ENCODE measurements around the gene NDUFS7.
A peak's percentile ranks its signal among the peaks of the same experiment; 100 is the strongest.

DNA sequence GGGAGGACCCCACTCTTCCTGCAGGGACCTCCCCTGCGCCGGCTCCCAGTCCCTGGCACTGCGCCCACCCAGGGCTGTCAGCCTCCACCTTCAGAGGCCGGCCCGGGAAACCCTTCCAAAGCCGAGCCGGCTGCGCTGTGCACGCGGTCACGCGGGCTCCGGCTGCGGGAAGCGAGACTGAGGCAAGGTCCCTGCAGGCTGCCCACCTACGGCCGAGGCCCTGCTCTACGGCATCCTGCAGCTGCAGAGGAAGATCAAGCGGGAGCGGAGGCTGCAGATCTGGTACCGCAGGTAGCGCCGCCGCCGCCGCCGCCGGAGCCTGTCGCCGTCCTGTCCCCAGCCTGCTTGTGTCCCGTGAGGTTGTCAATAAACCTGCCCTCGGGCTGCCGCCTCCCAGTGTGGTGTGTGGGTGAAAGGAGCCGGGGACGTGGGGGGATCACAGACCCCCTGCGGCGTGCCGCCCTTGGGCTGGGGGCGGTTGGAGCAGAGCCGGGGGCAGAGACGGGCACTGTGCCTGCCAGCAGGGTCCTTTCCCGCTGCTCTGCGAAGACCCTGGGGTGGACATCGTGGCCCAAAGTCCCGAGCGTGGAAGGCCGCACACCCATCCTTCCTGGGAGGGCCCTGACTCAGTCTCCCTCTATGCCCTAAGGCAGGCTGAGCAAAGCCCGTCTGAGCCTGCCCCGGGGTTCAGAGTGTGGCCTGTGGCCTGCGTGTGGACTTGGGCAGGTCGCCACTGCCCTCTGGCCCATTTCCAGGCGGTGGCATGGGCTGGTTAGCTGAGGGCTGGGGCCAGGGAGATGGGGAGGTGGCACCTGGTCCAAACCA, 11.7 kb downstream of the NDUFS7 start:
- TF ChIP-seq EP300 (IDR thresholded peaks at IDR 0.05; ENCODE audit: borderline replicate concordance in 1 of 2, control insufficient read depth in 1 of 2, low read depth in 2 of 2, low read length in 2 of 2): no peak
- TF ChIP-seq, protein P1, sequence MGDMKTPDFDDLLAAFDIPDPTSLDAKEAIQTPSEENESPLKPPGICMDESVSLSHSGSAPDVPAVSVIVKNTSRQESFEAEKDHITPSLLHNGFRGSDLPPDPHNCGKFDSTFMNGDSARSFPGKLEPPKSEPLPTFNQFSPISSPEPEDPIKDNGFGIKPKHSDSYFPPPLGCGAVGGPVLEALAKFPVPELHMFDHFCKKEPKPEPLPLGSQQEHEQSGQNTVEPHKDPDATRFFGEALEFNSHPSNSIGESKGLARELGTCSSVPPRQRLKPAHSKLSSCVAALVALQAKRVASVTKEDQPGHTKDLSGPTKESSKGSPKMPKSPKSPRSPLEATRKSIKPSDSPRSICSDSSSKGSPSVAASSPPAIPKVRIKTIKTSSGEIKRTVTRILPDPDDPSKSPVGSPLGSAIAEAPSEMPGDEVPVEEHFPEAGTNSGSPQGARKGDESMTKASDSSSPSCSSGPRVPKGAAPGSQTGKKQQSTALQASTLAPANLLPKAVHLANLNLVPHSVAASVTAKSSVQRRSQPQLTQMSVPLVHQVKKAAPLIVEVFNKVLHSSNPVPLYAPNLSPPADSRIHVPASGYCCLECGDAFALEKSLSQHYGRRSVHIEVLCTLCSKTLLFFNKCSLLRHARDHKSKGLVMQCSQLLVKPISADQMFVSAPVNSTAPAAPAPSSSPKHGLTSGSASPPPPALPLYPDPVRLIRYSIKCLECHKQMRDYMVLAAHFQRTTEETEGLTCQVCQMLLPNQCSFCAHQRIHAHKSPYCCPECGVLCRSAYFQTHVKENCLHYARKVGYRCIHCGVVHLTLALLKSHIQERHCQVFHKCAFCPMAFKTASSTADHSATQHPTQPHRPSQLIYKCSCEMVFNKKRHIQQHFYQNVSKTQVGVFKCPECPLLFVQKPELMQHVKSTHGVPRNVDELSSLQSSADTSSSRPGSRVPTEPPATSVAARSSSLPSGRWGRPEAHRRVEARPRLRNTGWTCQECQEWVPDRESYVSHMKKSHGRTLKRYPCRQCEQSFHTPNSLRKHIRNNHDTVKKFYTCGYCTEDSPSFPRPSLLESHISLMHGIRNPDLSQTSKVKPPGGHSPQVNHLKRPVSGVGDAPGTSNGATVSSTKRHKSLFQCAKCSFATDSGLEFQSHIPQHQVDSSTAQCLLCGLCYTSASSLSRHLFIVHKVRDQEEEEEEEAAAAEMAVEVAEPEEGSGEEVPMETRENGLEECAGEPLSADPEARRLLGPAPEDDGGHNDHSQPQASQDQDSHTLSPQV (IDR thresholded peaks at IDR 0.05): no peak
- no peak for TF ChIP-seq RBBP5 (conservative IDR thresholded peaks at IDR 0.05)
- no peak for TF ChIP-seq ZNF274 (IDR thresholded peaks at IDR 0.05; ENCODE audit: insufficient read depth, insufficient read length)
- TF ChIP-seq FOXM1 (IDR thresholded peaks at IDR 0.05; ENCODE audit: low read depth, low read length): no peak
- peak; percentile 13; the same call in 1 of the 2 replicates for TF ChIP-seq POLR2A (IDR thresholded peaks at IDR 0.05; ENCODE audit: low read depth, low read length)
- TF ChIP-seq, protein P2, sequence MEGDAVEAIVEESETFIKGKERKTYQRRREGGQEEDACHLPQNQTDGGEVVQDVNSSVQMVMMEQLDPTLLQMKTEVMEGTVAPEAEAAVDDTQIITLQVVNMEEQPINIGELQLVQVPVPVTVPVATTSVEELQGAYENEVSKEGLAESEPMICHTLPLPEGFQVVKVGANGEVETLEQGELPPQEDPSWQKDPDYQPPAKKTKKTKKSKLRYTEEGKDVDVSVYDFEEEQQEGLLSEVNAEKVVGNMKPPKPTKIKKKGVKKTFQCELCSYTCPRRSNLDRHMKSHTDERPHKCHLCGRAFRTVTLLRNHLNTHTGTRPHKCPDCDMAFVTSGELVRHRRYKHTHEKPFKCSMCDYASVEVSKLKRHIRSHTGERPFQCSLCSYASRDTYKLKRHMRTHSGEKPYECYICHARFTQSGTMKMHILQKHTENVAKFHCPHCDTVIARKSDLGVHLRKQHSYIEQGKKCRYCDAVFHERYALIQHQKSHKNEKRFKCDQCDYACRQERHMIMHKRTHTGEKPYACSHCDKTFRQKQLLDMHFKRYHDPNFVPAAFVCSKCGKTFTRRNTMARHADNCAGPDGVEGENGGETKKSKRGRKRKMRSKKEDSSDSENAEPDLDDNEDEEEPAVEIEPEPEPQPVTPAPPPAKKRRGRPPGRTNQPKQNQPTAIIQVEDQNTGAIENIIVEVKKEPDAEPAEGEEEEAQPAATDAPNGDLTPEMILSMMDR (IDR thresholded peaks at IDR 0.05 in 2 of 3, conservative IDR thresholded peaks at IDR 0.05 in 1 of 3; ENCODE audit: control insufficient read depth in 2 of 3, extremely low read depth in 1 of 3, insufficient read depth in 1 of 3, low read depth in 3 of 3, low read length in 3 of 3): no peak
- TF ChIP-seq, protein P3, sequence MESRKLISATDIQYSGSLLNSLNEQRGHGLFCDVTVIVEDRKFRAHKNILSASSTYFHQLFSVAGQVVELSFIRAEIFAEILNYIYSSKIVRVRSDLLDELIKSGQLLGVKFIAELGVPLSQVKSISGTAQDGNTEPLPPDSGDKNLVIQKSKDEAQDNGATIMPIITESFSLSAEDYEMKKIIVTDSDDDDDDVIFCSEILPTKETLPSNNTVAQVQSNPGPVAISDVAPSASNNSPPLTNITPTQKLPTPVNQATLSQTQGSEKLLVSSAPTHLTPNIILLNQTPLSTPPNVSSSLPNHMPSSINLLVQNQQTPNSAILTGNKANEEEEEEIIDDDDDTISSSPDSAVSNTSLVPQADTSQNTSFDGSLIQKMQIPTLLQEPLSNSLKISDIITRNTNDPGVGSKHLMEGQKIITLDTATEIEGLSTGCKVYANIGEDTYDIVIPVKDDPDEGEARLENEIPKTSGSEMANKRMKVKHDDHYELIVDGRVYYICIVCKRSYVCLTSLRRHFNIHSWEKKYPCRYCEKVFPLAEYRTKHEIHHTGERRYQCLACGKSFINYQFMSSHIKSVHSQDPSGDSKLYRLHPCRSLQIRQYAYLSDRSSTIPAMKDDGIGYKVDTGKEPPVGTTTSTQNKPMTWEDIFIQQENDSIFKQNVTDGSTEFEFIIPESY (IDR thresholded peaks at IDR 0.05): no peak
- TF ChIP-seq CEBPB (IDR thresholded peaks at IDR 0.05; ENCODE audit: borderline replicate concordance in 1 of 2, low read depth in 2 of 2, low read length in 2 of 2): no peak

All from GM12878 (cell line).